ENCODE measurements around the gene ERGIC3. TPM values are rescaled to one million over a fixed set of nuclear protein-coding genes. Genes with fewer than 3 reads are reported as not detected.
"Not testable (repeated sequence)": the region's sequence is repeated elsewhere in the genome, so short reads cannot be mapped to it uniquely, and the experiment has no call there.

The ERGIC3 gene
- polyA plus RNA-seq, 1 experiment: 484 TPM

- DNase-seq (ENCODE audit: low read depth, low spot score): no peak
- ChIA-PET POLR2A (no interaction called here), CTCF (no interaction called here)
- H3K9me3 ChIP-seq (ENCODE audit: control insufficient read depth, insufficient read depth, low read length): no peaks in the 10 kb centered on the region
- H3K4me3 ChIP-seq (ENCODE audit: low read depth, low read length): no peak overlapping the region
- H3K27ac ChIP-seq (ENCODE audit: low read depth, low read length): no peak overlapping the region
- no peak for TF ChIP-seq CTCF (IDR thresholded peaks at IDR 0.05; ENCODE audit: low read depth, low read length)
- no peaks in the 10 kb centered on the region for H3K27me3 ChIP-seq (ENCODE audit: control insufficient read depth, insufficient read depth, low read length)
These were observed 9.6 kb downstream of the ERGIC3 start for GRCh38 chr20:35551503-35551902.

GRCh38 chr20:35552914-35553313 lies 11.0 kb downstream of the ERGIC3 start:
- H3K9me3 ChIP-seq (ENCODE audit: control insufficient read depth, insufficient read depth, low read length): no peaks in the 10 kb centered on the region
- no peak overlapping the region for H3K27ac ChIP-seq (ENCODE audit: low read depth, low read length)
- CTCF ChIA-PET: interaction anchor here (0.6 kb wide), 1 partner anchor 15 kb away, joined by 8 read pairs; no protein-coding TSS in a partner anchor
- DNase-seq (ENCODE audit: low read depth, low spot score): no peak
- no peak overlapping the region for H3K4me3 ChIP-seq (ENCODE audit: low read depth, low read length)
- TF ChIP-seq CTCF (IDR thresholded peaks at IDR 0.05; ENCODE audit: low read depth, low read length): no peak
- no peaks in the 10 kb centered on the region for H3K27me3 ChIP-seq (ENCODE audit: control insufficient read depth, insufficient read depth, low read length)
- POLR2A ChIA-PET: interaction anchor here (0.6 to 0.8 kb wide), 2 partner anchors 7 to 11 kb away, joined by 4 read pairs; partner anchors contain the start of gene ERGIC3

GRCh38 chr20:35555461-35555860 lies 13.6 kb downstream of the ERGIC3 start:
- CTCF ChIA-PET; H3K27me3 ChIP-seq (ENCODE audit: control insufficient read depth, insufficient read depth, low read length); POLR2A ChIA-PET; DNase-seq (ENCODE audit: low read depth, low spot score); H3K4me3 ChIP-seq (ENCODE audit: low read depth, low read length); H3K9me3 ChIP-seq (ENCODE audit: control insufficient read depth, insufficient read depth, low read length); H3K27ac ChIP-seq (ENCODE audit: low read depth, low read length): not testable (repeated sequence)

- Histone ChIP-seq H3K4me3 (ENCODE audit: low read depth, low read length) (no peak overlapping the region), H3K27me3 (ENCODE audit: control insufficient read depth, insufficient read depth, low read length) (no peaks in the 10 kb centered on the region), H3K27ac (ENCODE audit: low read depth, low read length) (no peak overlapping the region), H3K9me3 (ENCODE audit: control insufficient read depth, insufficient read depth, low read length) (no peaks in the 10 kb centered on the region; the same call in 1 of the 2 replicates)
- TF ChIP-seq CTCF (IDR thresholded peaks at IDR 0.05; ENCODE audit: low read depth, low read length): no peak
- ChIA-PET POLR2A (no interaction called here), CTCF (no interaction called here)
- no peak for DNase-seq (ENCODE audit: low read depth, low spot score)
These were observed 14.2 kb downstream of the ERGIC3 start for GRCh38 chr20:35555951-35556645.

- no peaks in the 10 kb centered on the region; the same call in 1 of the 2 replicates for H3K9me3 ChIP-seq (ENCODE audit: control insufficient read depth, insufficient read depth, low read length)
- TF ChIP-seq CTCF (IDR thresholded peaks at IDR 0.05; ENCODE audit: low read depth, low read length): no peak
- H3K27me3 ChIP-seq (ENCODE audit: control insufficient read depth, insufficient read depth, low read length): no peaks in the 10 kb centered on the region
- POLR2A ChIA-PET: no interaction called here
- CTCF ChIA-PET: no interaction called here
- H3K27ac ChIP-seq (ENCODE audit: low read depth, low read length): no peak overlapping the region
- DNase-seq (ENCODE audit: low read depth, low spot score): no peak
- H3K4me3 ChIP-seq (ENCODE audit: low read depth, low read length): no peak overlapping the region
These were observed 15.0 kb downstream of the ERGIC3 start for GRCh38 chr20:35556871-35557270.

Measured in AG04450 (cell line).